HG03354 (cell line): Measurements from ENCODE around the gene PDZD7.

Experiments used
- ATAC-seq: cut with Tn5 transposase; IDR thresholded peaks from one replicate; pipeline ENCODE4 v1.9.1; 2021; ENCODE audit warnings: mild to moderate bottlenecking; ENCODE audit not compliant: unreplicated experiment, poor library complexity, severe bottlenecking

The PDZD7 gene

GRCh38 chr10:101062232-101063049 lies 31.5 kb upstream of the PDZD7 start:
- peak; percentile 35 for ATAC-seq

- peak; percentile 15 for ATAC-seq
Measured at GRCh38 chr10:101061624-101062231, 30.8 kb upstream of the PDZD7 start, which contains the start of gene KAZALD1. Gene KAZALD1 (plus strand): TSS chr10:101061989. CDS start chr10:101062593, 604 bp downstream.

- ATAC-seq, result peak; percentile 68
Measured at GRCh38 chr10:101060951-101061623, 30.2 kb upstream of the PDZD7 start.

GRCh38 chr10:101060036-101060950 lies 29.4 kb upstream of the PDZD7 start:
- ATAC-seq, result peak; percentile 43

- no peak for ATAC-seq
Measured at GRCh38 chr10:101056365-101057151, 25.6 kb upstream of the PDZD7 start.

- no peak for ATAC-seq
Measured at GRCh38 chr10:101055411-101055810, 24.5 kb upstream of the PDZD7 start.

GRCh38 chr10:101054876-101055275 lies 23.9 kb upstream of the PDZD7 start:
- no peak for ATAC-seq

- ATAC-seq, result no peak
Measured at GRCh38 chr10:101054351-101054750, 23.4 kb upstream of the PDZD7 start.

- no peak for ATAC-seq
Measured at GRCh38 chr10:101053516-101053915, 22.6 kb upstream of the PDZD7 start.

- ATAC-seq, result no peak
Measured at GRCh38 chr10:101052285-101052684, 21.4 kb upstream of the PDZD7 start.

GRCh38 chr10:101050208-101051069 lies 19.5 kb upstream of the PDZD7 start:
- ATAC-seq, result peak; percentile 62

GRCh38 chr10:101047961-101048892 lies 17.3 kb upstream of the PDZD7 start:
- ATAC-seq, result no peak

- ATAC-seq, result no peak
Measured at GRCh38 chr10:101047268-101047667, 16.3 kb upstream of the PDZD7 start.

- no peak for ATAC-seq
Measured at GRCh38 chr10:101046332-101047238, 15.7 kb upstream of the PDZD7 start.

GRCh38 chr10:101044117-101044516 lies 13.2 kb upstream of the PDZD7 start:
- ATAC-seq, result no peak

GRCh38 chr10:101043363-101043707 lies 12.4 kb upstream of the PDZD7 start:
- ATAC-seq, result no peak
